ENCODE data around the gene EPB41.
A peak's percentile ranks its signal among the peaks of the same experiment; 100 is the strongest.

Gene EPB41

GRCh38 chr1:28891256-28891655 is 23.1 kb upstream of the EPB41 start:
- no peak for DNase-seq

- no peak for DNase-seq
Measured at GRCh38 chr1:28893403-28894102, 20.8 kb upstream of the EPB41 start.

GRCh38 chr1:28894785-28895184 is 19.6 kb upstream of the EPB41 start:
- DNase-seq: no peak

GRCh38 chr1:28895896-28896608 is 18.3 kb upstream of the EPB41 start:
- DNase-seq: no peak

- no peak for DNase-seq
Measured at GRCh38 chr1:28896609-28896986, 17.8 kb upstream of the EPB41 start.

- no peak for DNase-seq
Measured at GRCh38 chr1:28897789-28898188, 16.6 kb upstream of the EPB41 start.

- DNase-seq: no peak
Measured at GRCh38 chr1:28898405-28898881, 15.9 kb upstream of the EPB41 start.

- DNase-seq: no peak
Measured at GRCh38 chr1:28899267-28899666, 15.1 kb upstream of the EPB41 start.

GRCh38 chr1:28900562-28900961 is 13.8 kb upstream of the EPB41 start:
- no peak for DNase-seq

- no peak for DNase-seq
Measured at GRCh38 chr1:28902738-28903137, 11.6 kb upstream of the EPB41 start.

GRCh38 chr1:28905921-28906666 is 8.3 kb upstream of the EPB41 start:
- no peak for DNase-seq

GRCh38 chr1:28909198-28909597 is 5.2 kb upstream of the EPB41 start:
- DNase-seq: no peak

GRCh38 chr1:28910379-28911115 is 3.8 kb upstream of the EPB41 start:
- DNase-seq: no peak

GRCh38 chr1:28913786-28914227 is 562 bp upstream of the EPB41 start:
- no peak for DNase-seq

- DNase-seq: peak; percentile 32
Measured at GRCh38 chr1:28915031-28915895, 894 bp downstream of the EPB41 start.

GRCh38 chr1:28917757-28918118 is 3.4 kb downstream of the EPB41 start:
- no peak for DNase-seq

- no peak for DNase-seq
Measured at GRCh38 chr1:28921286-28921869, 7.0 kb downstream of the EPB41 start.

- DNase-seq: no peak
Measured at GRCh38 chr1:28925350-28925891, 11.1 kb downstream of the EPB41 start.

- DNase-seq: no peak
Measured at GRCh38 chr1:28926629-28927265, 12.4 kb downstream of the EPB41 start.

GRCh38 chr1:28927266-28927647 is 12.9 kb downstream of the EPB41 start:
- DNase-seq: no peak

Data from activated CD8-positive, alpha-beta memory T cell treated with anti-CD3 and anti-CD28 coated beads, Interleukin-2, amount 50 U/mL, for 4 hours (primary cell).